Measurements from ENCODE around the gene TRIP6. TPM values are rescaled to one million over a fixed set of nuclear protein-coding genes. Genes with fewer than 3 reads are reported as not detected.

Gene TRIP6
- total RNA-seq, 1 experiment from 2014 or later = 75.5 TPM

DNA sequence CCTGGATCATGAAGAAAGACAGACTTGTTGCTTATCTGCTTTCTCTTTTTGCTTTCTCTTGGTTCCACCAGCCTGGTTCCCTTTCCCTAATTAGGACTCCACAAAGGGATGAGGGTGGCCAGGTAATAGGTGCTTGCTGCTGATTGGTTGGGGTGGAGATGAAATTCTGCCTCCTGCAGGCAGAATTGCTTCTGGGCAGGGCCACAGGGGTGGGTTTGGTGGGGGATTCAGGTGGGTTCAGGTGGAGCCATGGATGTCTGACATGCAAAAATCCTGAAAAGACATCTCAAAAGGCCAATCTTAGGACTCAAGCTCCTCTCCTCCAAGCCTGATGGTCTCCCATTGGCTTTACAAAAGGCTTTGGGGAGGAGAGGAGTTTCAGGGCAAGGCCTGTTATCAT, 53.9 kb downstream of the TRIP6 start:
- POLR2A ChIA-PET = interaction anchor here (0.6 kb wide), 1 partner anchor 17 kb away, joined by 3 read pairs; no protein-coding TSS in a partner anchor
- Mint-ChIP-seq H3K27ac (ENCODE audit: unreplicated experiment) (no peak overlapping the region), H3K9me3 (ENCODE audit: unreplicated experiment) (no peaks in the 10 kb centered on the region), H3K4me3 (ENCODE audit: unreplicated experiment) (no peak overlapping the region), H3K36me3 (ENCODE audit: insufficient read depth, unreplicated experiment) (no peaks in the 10 kb centered on the region), H3K4me1 (ENCODE audit: low read depth, unreplicated experiment) (peaks cover 25% of the 10 kb centered on the region), H3K27me3 (ENCODE audit: insufficient read depth, unreplicated experiment) (no peaks in the 10 kb centered on the region)
- no peak for DNase-seq
- BruUV-seq (replicated peaks) = no TSS peak
- CTCF ChIA-PET = no interaction called here
- H3K9me3 ChIP-seq = 0 out of 2 replicates have a peak, but pooled peaks cover 3% of the 10 kb centered on the region
- no peaks in the 10 kb centered on the region for H3K36me3 ChIP-seq (ENCODE audit: control insufficient read depth, insufficient read depth, low read length)
- H3K27me3 ChIP-seq (replicated peaks; ENCODE audit: control insufficient read depth, insufficient read depth, low read length) = no peaks in the 10 kb centered on the region
- H3K4me3 ChIP-seq (ENCODE audit: low read depth, low read length) = no peak overlapping the region
- intact Hi-C loops (cut with micrococcal nuclease; ENCODE audit: unreplicated experiment) = no loop called here
- peaks cover 9% of the 10 kb centered on the region for H3K4me1 ChIP-seq
- TF ChIP-seq, protein P1, sequence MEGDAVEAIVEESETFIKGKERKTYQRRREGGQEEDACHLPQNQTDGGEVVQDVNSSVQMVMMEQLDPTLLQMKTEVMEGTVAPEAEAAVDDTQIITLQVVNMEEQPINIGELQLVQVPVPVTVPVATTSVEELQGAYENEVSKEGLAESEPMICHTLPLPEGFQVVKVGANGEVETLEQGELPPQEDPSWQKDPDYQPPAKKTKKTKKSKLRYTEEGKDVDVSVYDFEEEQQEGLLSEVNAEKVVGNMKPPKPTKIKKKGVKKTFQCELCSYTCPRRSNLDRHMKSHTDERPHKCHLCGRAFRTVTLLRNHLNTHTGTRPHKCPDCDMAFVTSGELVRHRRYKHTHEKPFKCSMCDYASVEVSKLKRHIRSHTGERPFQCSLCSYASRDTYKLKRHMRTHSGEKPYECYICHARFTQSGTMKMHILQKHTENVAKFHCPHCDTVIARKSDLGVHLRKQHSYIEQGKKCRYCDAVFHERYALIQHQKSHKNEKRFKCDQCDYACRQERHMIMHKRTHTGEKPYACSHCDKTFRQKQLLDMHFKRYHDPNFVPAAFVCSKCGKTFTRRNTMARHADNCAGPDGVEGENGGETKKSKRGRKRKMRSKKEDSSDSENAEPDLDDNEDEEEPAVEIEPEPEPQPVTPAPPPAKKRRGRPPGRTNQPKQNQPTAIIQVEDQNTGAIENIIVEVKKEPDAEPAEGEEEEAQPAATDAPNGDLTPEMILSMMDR (IDR thresholded peaks at IDR 0.05; ENCODE audit: insufficient read depth in 1 of 2, low read depth in 1 of 2, low read length in 1 of 2, severe bottlenecking in 1 of 2, unreplicated experiment in 1 of 2) = no peak

Small RNA genes within 50 kb of the gene (microRNA-seq; reads per million reads assigned to microRNA genes)
- not detected for gene MIR6875

Other genes with a start within 250 kb of the TRIP6 start
- gene TFR2, start 225.8 kb upstream of the TRIP6 start, total RNA-seq (2022) = 8.1 and 9.7 TPM in 2 replicates
- gene ACTL6B, start 210.9 kb upstream of the TRIP6 start, total RNA-seq (2022) = not detected in 2 replicates
- 200 and 216 TPM in 2 replicates for gene GNB2, start 193.6 kb upstream of the TRIP6 start, total RNA-seq (2022)
- gene GIGYF1, start 173.1 kb upstream of the TRIP6 start, total RNA-seq (2022) = 53.1 and 54.9 TPM in 2 replicates
- 65.7 and 66.9 TPM in 2 replicates for gene POP7, start 161.3 kb upstream of the TRIP6 start, total RNA-seq (2022)
- gene EPO, start 146.9 kb upstream of the TRIP6 start, total RNA-seq (2022) = 0.72 and 1.1 TPM in 2 replicates
- gene ZAN, start 133.8 kb upstream of the TRIP6 start, total RNA-seq (2022) = not detected in 2 replicates
- gene EPHB4, start 39.9 kb upstream of the TRIP6 start, total RNA-seq (2022) = 112 and 117 TPM in 2 replicates
- 59.0 and 60.7 TPM in 2 replicates for gene SLC12A9, start 14.7 kb upstream of the TRIP6 start, total RNA-seq (2022)
- gene SRRT, start 7.7 kb downstream of the TRIP6 start, total RNA-seq (2022) = 211 and 243 TPM in 2 replicates
- gene UFSP1, start 22.3 kb downstream of the TRIP6 start, total RNA-seq (2022) = 4.6 and 5.3 TPM in 2 replicates
- 16.5 and 19.0 TPM in 2 replicates for gene ACHE, start 28.5 kb downstream of the TRIP6 start, total RNA-seq (2022)
- 25.1 and 27.0 TPM in 2 replicates for gene MUC3A, start 82.1 kb downstream of the TRIP6 start, total RNA-seq (2022)
- gene MUC12, start 102.2 kb downstream of the TRIP6 start, total RNA-seq (2022) = 0.16 and 0.49 TPM in 2 replicates
- gene MUC17, start 152.7 kb downstream of the TRIP6 start, total RNA-seq (2022) = 0.09 and 0.21 TPM in 2 replicates
- 30.3 and 33.4 TPM in 2 replicates for gene TRIM56, start 218.1 kb downstream of the TRIP6 start, total RNA-seq (2022)